ENCODE data around the gene HYCC2.
A peak's percentile ranks its signal among the peaks of the same experiment; 100 is the strongest.
"Not testable (repeated sequence)": the region's sequence is repeated elsewhere in the genome, so short reads cannot be mapped to it uniquely, and the experiment has no call there.

Gene HYCC2

GRCh38 chr2:201071479-201072200 lies at the start of gene HYCC2, which contains the start of gene NDUFB3:
Gene HYCC2, minus strand, starts transcription at chr2:201071671. Its CDS starts 47,662 bp downstream, at chr2:201024009.
Gene NDUFB3, plus strand, starts transcription at chr2:201072001. Its CDS starts 6,882 bp downstream, at chr2:201078883.
- no peaks in the 10 kb centered on the region for H3K4me1 ChIP-seq (ENCODE audit: insufficient read depth, low read length)
- H3K36me3 ChIP-seq (ENCODE audit: insufficient read depth, low read length) = no peaks in the 10 kb centered on the region
- H3K9me3 ChIP-seq (ENCODE audit: control insufficient read depth, insufficient read depth, low read length) = no peaks in the 10 kb centered on the region
- H3K9ac ChIP-seq (ENCODE audit: low read depth, low read length) = peak within 1 kb of the TSS; percentile 69

GRCh38 chr2:201118961-201119854 lies 47.7 kb upstream of the HYCC2 start:
- peak overlapping the region; percentile 93 for H3K9ac ChIP-seq (ENCODE audit: low read depth, low read length)
- no peaks in the 10 kb centered on the region for H3K36me3 ChIP-seq (ENCODE audit: insufficient read depth, low read length)
- H3K9me3 ChIP-seq (ENCODE audit: control insufficient read depth, insufficient read depth, low read length) = no peaks in the 10 kb centered on the region
- 0 out of 2 replicates have a peak, but pooled peaks cover 6% of the 10 kb centered on the region for H3K4me1 ChIP-seq (ENCODE audit: insufficient read depth, low read length)

GRCh38 chr2:201118121-201118960 lies 46.9 kb upstream of the HYCC2 start:
- Histone ChIP-seq H3K9me3 (ENCODE audit: control insufficient read depth, insufficient read depth, low read length) (no peaks in the 10 kb centered on the region), H3K4me1 (ENCODE audit: insufficient read depth, low read length) (0 out of 2 replicates have a peak, but pooled peaks cover 6% of the 10 kb centered on the region), H3K36me3 (ENCODE audit: insufficient read depth, low read length) (no peaks in the 10 kb centered on the region), H3K9ac (ENCODE audit: low read depth, low read length) (peak overlapping the region; percentile 93)

- H3K36me3 ChIP-seq (ENCODE audit: insufficient read depth, low read length); H3K4me1 ChIP-seq (ENCODE audit: insufficient read depth, low read length); H3K9me3 ChIP-seq (ENCODE audit: control insufficient read depth, insufficient read depth, low read length): not testable (repeated sequence)
- peak overlapping the region; percentile 93; the same call in 1 of the 2 replicates for H3K9ac ChIP-seq (ENCODE audit: low read depth, low read length)
Observed at GRCh38 chr2:201117735-201118094, 46.2 kb upstream of the HYCC2 start.

GRCh38 chr2:201116959-201117734 lies 45.7 kb upstream of the HYCC2 start:
- 0 out of 2 replicates have a peak, but pooled peaks cover 6% of the 10 kb centered on the region for H3K4me1 ChIP-seq (ENCODE audit: insufficient read depth, low read length)
- H3K9me3 ChIP-seq (ENCODE audit: control insufficient read depth, insufficient read depth, low read length) = no peaks in the 10 kb centered on the region
- no peaks in the 10 kb centered on the region for H3K36me3 ChIP-seq (ENCODE audit: insufficient read depth, low read length)
- peak overlapping the region; percentile 93 for H3K9ac ChIP-seq (ENCODE audit: low read depth, low read length)

- Histone ChIP-seq H3K4me1 (ENCODE audit: insufficient read depth, low read length) (0 out of 2 replicates have a peak, but pooled peaks cover 6% of the 10 kb centered on the region), H3K9ac (ENCODE audit: low read depth, low read length) (peak within 1 kb of the TSS; percentile 93), H3K36me3 (ENCODE audit: insufficient read depth, low read length) (no peaks in the 10 kb centered on the region), H3K9me3 (ENCODE audit: control insufficient read depth, insufficient read depth, low read length) (no peaks in the 10 kb centered on the region)
Observed at GRCh38 chr2:201116115-201116958, 44.9 kb upstream of the HYCC2 start, which contains the start of gene CFLAR. Gene CFLAR, plus strand, starts transcription at chr2:201116164. Its CDS starts 13,702 bp downstream, at chr2:201129866.

GRCh38 chr2:201114846-201115245 lies 43.4 kb upstream of the HYCC2 start:
- Histone ChIP-seq H3K9me3 (ENCODE audit: control insufficient read depth, insufficient read depth, low read length) (no peaks in the 10 kb centered on the region), H3K36me3 (ENCODE audit: insufficient read depth, low read length) (no peaks in the 10 kb centered on the region), H3K4me1 (ENCODE audit: insufficient read depth, low read length) (0 out of 2 replicates have a peak, but pooled peaks cover 6% of the 10 kb centered on the region), H3K9ac (ENCODE audit: low read depth, low read length) (no peak overlapping the region)

- Histone ChIP-seq H3K9ac (ENCODE audit: low read depth, low read length) (no peak overlapping the region), H3K36me3 (ENCODE audit: insufficient read depth, low read length) (no peaks in the 10 kb centered on the region), H3K9me3 (ENCODE audit: control insufficient read depth, insufficient read depth, low read length) (no peaks in the 10 kb centered on the region), H3K4me1 (ENCODE audit: insufficient read depth, low read length) (0 out of 2 replicates have a peak, but pooled peaks cover 6% of the 10 kb centered on the region)
Observed at GRCh38 chr2:201114350-201114749, 42.9 kb upstream of the HYCC2 start.

GRCh38 chr2:201111096-201111495 lies 39.6 kb upstream of the HYCC2 start:
- H3K4me1 ChIP-seq (ENCODE audit: insufficient read depth, low read length) = no peaks in the 10 kb centered on the region

GRCh38 chr2:201110615-201111014 lies 39.1 kb upstream of the HYCC2 start:
- Histone ChIP-seq H3K4me1 (ENCODE audit: insufficient read depth, low read length) (no peaks in the 10 kb centered on the region), H3K36me3 (ENCODE audit: insufficient read depth, low read length) (no peaks in the 10 kb centered on the region), H3K9me3 (ENCODE audit: control insufficient read depth, insufficient read depth, low read length) (no peaks in the 10 kb centered on the region), H3K9ac (ENCODE audit: low read depth, low read length) (no peak overlapping the region)

More at GRCh38 chr2:201111096-201111495, 39.6 kb upstream of the HYCC2 start:
- no peaks in the 10 kb centered on the region for H3K36me3 ChIP-seq (ENCODE audit: insufficient read depth, low read length)
- no peak overlapping the region for H3K9ac ChIP-seq (ENCODE audit: low read depth, low read length)
- no peaks in the 10 kb centered on the region for H3K9me3 ChIP-seq (ENCODE audit: control insufficient read depth, insufficient read depth, low read length)

GRCh38 chr2:201109186-201109585 lies 37.7 kb upstream of the HYCC2 start:
- no peaks in the 10 kb centered on the region for H3K36me3 ChIP-seq (ENCODE audit: insufficient read depth, low read length)
- H3K4me1 ChIP-seq (ENCODE audit: insufficient read depth, low read length) = no peaks in the 10 kb centered on the region
- H3K9ac ChIP-seq (ENCODE audit: low read depth, low read length) = no peak overlapping the region
- H3K9me3 ChIP-seq (ENCODE audit: control insufficient read depth, insufficient read depth, low read length) = no peaks in the 10 kb centered on the region

- no peaks in the 10 kb centered on the region for H3K36me3 ChIP-seq (ENCODE audit: insufficient read depth, low read length)
- H3K9ac ChIP-seq (ENCODE audit: low read depth, low read length) = no peak overlapping the region
- H3K4me1 ChIP-seq (ENCODE audit: insufficient read depth, low read length) = no peaks in the 10 kb centered on the region
- H3K9me3 ChIP-seq (ENCODE audit: control insufficient read depth, insufficient read depth, low read length) = no peaks in the 10 kb centered on the region
Observed at GRCh38 chr2:201108341-201108740, 36.9 kb upstream of the HYCC2 start.

Measured in ES-I3 (cell line).